BE2C (cell line): ENCODE results near the gene TMEM229B.

Source experiments
- DNase-seq: peaks from one replicate; pipeline ENCODE4 v3.0.0-alpha.2; 2020
- H3K27me3 ChIP-seq: fragments of 250-450 bp; sonication (Bioruptor Pico); 2 replicates; pipeline ENCODE4 v1.5.1; 2020; ENCODE audit warnings: mild to moderate bottlenecking
- H3K36me3 ChIP-seq: fragments of 250-450 bp; sonication (Bioruptor Pico); 2 replicates; pipeline ENCODE4 v1.5.1; 2020; ENCODE audit warnings: mild to moderate bottlenecking
- H3K4me1 ChIP-seq: fragments of 250-450 bp; sonication (Bioruptor Pico); 2 replicates; pipeline ENCODE4 v1.5.1; 2020
- H3K4me3 ChIP-seq: 2 replicates; pipeline ENCODE4 v1.5.1; 2011; ENCODE audit warnings: low read depth, low read length
- H3K9me3 ChIP-seq: fragments of 250-450 bp; sonication (Bioruptor Pico); 2 replicates; pipeline ENCODE4 v1.5.1; 2020
- TF ChIP-seq, protein P1 (sequence below): IDR thresholded peaks from 2 replicates; pipeline ENCODE4 v1.5.1; 2012; ENCODE audit warnings: mild to moderate bottlenecking, low read depth, low read length

TMEM229B gene

GRCh38 chr14:67469954-67470353, 18.6 kb downstream of the TMEM229B start:
- DNase-seq, result no peak

GRCh38 chr14:67468378-67468730, 20.2 kb downstream of the TMEM229B start:
- H3K9me3 ChIP-seq, result no peaks in the 10 kb centered on the region
- no peaks in the 10 kb centered on the region for H3K27me3 ChIP-seq
- no peak overlapping the region for H3K4me3 ChIP-seq
- no peaks in the 10 kb centered on the region for H3K36me3 ChIP-seq
- TF ChIP-seq, protein P1, sequence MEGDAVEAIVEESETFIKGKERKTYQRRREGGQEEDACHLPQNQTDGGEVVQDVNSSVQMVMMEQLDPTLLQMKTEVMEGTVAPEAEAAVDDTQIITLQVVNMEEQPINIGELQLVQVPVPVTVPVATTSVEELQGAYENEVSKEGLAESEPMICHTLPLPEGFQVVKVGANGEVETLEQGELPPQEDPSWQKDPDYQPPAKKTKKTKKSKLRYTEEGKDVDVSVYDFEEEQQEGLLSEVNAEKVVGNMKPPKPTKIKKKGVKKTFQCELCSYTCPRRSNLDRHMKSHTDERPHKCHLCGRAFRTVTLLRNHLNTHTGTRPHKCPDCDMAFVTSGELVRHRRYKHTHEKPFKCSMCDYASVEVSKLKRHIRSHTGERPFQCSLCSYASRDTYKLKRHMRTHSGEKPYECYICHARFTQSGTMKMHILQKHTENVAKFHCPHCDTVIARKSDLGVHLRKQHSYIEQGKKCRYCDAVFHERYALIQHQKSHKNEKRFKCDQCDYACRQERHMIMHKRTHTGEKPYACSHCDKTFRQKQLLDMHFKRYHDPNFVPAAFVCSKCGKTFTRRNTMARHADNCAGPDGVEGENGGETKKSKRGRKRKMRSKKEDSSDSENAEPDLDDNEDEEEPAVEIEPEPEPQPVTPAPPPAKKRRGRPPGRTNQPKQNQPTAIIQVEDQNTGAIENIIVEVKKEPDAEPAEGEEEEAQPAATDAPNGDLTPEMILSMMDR, result no peak
- H3K4me1 ChIP-seq, result no peaks in the 10 kb centered on the region
- DNase-seq, result no peak

More at GRCh38 chr14:67469954-67470353, 18.6 kb downstream of the TMEM229B start:
- Histone ChIP-seq H3K27me3 (no peaks in the 10 kb centered on the region), H3K36me3 (no peaks in the 10 kb centered on the region), H3K4me1 (no peaks in the 10 kb centered on the region), H3K4me3 (no peak overlapping the region), H3K9me3 (no peaks in the 10 kb centered on the region)
- TF ChIP-seq, protein P1, result no peak

DNA sequence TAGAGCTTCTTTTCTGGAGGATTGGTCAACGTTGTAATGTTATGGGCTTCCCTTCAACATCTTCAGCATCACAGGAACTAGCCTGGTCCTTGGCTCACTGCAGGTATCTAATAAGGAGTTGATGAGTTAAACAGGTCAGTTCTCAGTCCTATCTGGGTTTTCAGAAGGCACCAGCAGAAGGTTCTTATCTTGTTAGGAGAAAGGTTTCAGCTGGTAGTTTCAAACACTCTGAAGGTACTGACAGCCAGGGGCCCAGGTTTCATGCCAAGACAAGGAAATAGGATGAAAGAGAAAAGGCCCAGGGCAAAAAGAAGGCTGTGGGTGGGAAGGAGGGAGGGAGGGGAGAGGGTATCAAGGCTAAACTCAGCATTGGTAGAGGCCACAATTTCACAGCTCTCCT, 21.4 kb downstream of the TMEM229B start:
- H3K4me3 ChIP-seq, result no peak overlapping the region
- DNase-seq, result no peak
- H3K9me3 ChIP-seq, result no peaks in the 10 kb centered on the region
- no peaks in the 10 kb centered on the region for H3K27me3 ChIP-seq
- H3K4me1 ChIP-seq, result no peaks in the 10 kb centered on the region
- H3K36me3 ChIP-seq, result no peaks in the 10 kb centered on the region
- TF ChIP-seq, protein P1, result no peak

GRCh38 chr14:67464879-67465278, 23.6 kb downstream of the TMEM229B start:
- H3K4me1 ChIP-seq, result no peaks in the 10 kb centered on the region
- DNase-seq, result no peak
- peaks cover 5% of the 10 kb centered on the region for H3K27me3 ChIP-seq
- no peaks in the 10 kb centered on the region for H3K36me3 ChIP-seq
- H3K4me3 ChIP-seq, result no peak overlapping the region
- H3K9me3 ChIP-seq, result no peaks in the 10 kb centered on the region
- TF ChIP-seq, protein P1, result no peak

DNA sequence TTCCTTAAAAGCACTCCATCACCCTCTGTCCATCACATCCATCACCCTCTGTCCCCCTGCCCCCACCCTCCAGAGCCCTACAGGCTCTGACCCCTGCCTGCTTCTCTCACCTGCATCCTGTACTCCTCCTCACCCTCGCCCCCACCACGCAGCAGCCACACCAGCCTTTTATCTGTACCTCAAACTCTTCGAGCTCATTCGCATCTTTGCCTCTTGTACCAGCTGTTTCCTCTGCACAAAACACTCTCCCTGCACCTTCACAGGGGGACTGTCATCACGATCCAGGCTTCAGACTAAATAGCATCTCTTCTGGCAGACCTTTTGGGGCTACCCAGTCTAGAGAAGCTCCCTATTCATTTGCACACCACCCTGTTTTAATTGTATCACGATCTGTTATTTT, 24.1 kb downstream of the TMEM229B start:
- no peak for DNase-seq
- no peaks in the 10 kb centered on the region for H3K4me1 ChIP-seq
- TF ChIP-seq, protein P1, result no peak
- no peaks in the 10 kb centered on the region for H3K9me3 ChIP-seq
- no peaks in the 10 kb centered on the region for H3K36me3 ChIP-seq
- H3K27me3 ChIP-seq, result peaks cover 5% of the 10 kb centered on the region
- no peak overlapping the region for H3K4me3 ChIP-seq

GRCh38 chr14:67463900-67464299, 24.6 kb downstream of the TMEM229B start:
- peaks cover 5% of the 10 kb centered on the region for H3K27me3 ChIP-seq
- H3K4me3 ChIP-seq, result no peak overlapping the region
- H3K4me1 ChIP-seq, result no peaks in the 10 kb centered on the region
- no peak for DNase-seq
- H3K36me3 ChIP-seq, result no peaks in the 10 kb centered on the region
- H3K9me3 ChIP-seq, result no peaks in the 10 kb centered on the region
- TF ChIP-seq, protein P1, result no peak
